NCI-H748 treated with DMSO at 0.1 percent for 48 hours (cell line): ENCODE measurements around the gene DOCK8.

ENCODE experiments used
- DNase-seq: peaks from one replicate; lab custom pipeline; 2025; lab: John Stamatoyannopoulos, UW

Gene DOCK8

GRCh38 chr9:459491-460444, 245.1 kb downstream of the DOCK8 start:
- DNase-seq, result no peak

- no peak for DNase-seq
These were observed 247.5 kb downstream of the DOCK8 start for GRCh38 chr9:462121-462520.

DNA sequence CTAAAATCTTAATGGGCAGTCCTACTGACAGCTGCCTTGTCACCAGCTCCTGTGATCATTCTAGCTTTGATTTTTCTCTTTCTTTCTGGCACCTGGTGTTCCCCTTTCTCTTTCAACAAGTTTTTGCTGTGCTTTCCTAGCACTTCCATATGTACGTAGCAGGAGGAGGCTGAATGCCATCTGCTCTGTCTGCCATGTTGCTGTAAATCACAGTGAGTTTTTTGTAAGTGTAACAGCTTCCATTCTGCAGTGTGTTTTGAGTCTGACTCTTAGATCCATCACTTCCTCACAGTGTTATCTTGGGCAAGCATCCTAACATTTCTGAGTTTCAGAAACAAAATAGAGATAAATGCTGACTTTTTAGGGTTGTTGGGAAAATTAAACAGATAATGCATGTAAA, 247.9 kb downstream of the DOCK8 start:
- no peak for DNase-seq

- no peak for DNase-seq
These were observed 248.9 kb downstream of the DOCK8 start for GRCh38 chr9:463455-464171.

DNA sequence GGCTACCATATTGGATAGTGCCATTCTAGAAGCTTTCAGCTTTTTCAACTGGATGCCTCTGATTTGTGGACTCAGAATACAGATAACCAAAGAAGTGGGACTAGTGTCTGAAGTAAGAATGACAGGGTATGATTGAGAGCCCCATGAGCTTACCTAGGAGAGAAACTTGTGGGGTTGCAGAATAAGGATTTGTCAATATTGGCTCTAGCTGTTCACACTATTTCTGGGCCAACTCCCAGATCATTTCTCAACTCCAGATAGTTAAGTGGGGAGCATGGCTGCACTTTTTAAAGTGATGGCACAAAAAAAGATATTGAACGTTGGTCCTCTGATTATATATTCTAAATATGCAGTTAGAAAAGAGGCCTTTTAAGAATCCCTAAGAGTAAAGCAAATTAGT, 252.1 kb downstream of the DOCK8 start:
- DNase-seq, result no peak

DNA sequence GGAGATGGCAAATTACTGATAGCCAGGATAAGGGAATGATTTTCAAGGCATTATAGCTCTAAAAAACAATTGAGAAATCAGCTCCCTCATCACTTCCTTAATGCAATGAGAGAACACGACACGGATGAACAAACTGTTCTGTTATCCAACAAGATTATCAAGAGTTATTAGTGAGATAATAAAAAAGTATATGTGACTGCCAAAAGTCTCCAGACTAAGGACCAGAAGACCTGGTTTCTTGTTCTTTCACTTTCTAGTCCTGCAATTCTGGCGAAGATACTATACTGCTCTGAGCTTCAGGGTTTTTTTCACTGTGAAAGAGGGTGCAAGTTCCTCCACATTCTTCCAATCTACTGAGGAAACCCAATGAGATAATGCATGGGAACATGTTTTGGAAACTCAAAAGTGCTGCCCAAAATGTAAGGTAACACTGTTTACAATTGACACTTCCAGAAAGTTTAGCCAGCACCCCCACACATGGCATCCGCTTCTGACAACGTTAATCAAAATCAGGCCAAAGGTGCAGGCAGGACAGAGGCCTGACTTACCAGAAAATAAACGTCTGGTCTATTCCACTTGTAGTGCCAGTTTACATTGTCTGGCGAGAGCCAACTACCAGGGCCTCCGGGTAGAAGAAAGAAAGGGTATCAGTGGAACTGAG, 254.2 kb downstream of the DOCK8 start:
- no peak for DNase-seq

- peak; percentile 78 for DNase-seq
These were observed 255.2 kb downstream of the DOCK8 start for GRCh38 chr9:469672-470551.

- DNase-seq, result no peak
These were observed 256.0 kb downstream of the DOCK8 start for GRCh38 chr9:470552-471194.

- no peak for DNase-seq
These were observed 256.7 kb downstream of the DOCK8 start for GRCh38 chr9:471320-471719.

- DNase-seq, result no peak
These were observed 257.9 kb downstream of the DOCK8 start for GRCh38 chr9:472479-473075.

DNA sequence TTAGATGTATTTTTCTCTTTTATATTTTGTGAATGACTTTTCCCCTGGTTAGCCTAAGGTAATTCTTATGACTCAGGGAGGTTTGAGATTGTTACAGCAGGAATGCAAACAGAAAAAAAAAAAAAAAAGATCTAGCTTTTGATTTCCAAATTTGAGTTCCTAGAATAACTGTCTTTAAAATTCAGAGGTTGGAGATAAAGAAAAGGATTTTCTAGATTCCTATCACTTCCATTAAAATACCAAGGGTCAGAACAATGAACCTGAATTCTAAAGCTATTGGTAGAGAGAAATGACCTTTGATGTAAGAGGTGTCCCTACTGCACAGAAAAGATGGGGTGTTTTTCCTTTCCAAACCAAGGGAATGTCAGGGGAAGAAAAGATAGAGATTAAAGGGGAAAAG, 262.5 kb downstream of the DOCK8 start:
- no peak for DNase-seq

GRCh38 chr9:479304-479970, 264.8 kb downstream of the DOCK8 start:
- no peak for DNase-seq

DNA sequence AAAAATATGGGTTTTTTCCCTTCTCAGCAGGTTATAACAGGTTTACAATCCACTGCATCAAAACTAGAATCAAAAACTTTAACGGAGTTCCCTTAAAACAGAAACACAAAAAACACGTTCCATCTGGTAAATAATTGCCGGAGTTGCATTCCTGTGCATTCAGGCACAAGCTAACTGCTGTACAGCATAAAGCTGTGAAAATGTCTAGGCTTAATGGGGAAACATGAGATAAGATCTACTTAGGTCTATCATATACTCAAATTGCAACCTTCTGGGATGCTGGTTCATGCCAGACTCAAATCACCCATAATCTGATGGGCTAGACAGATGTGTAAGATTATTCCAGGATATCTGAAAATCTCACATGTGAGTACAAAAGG, 265.3 kb downstream of the DOCK8 start:
- no peak for DNase-seq

- no peak for DNase-seq
These were observed 268.1 kb downstream of the DOCK8 start for GRCh38 chr9:482739-483138.

GRCh38 chr9:486156-486555, 271.5 kb downstream of the DOCK8 start:
- no peak for DNase-seq

GRCh38 chr9:487429-487828, 272.8 kb downstream of the DOCK8 start:
- DNase-seq, result no peak

DNA sequence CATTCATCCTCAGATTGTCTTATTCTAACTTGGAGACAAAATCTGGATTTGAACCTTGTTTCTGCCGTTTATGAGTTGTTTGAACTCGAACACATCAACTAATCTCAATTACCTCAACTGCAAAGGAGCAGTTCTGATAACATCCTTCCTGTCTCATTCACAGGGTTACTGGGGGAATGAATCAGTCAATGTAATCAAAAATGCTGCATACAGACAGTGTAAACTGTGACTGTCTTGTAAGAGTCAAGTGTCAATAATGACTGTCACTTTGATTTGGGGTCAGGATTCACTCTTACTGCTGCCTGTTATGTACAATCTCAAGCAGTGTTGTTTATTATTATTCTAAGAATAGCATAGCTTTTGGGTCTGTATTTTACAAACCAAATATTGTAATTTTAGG, 273.8 kb downstream of the DOCK8 start:
- no peak for DNase-seq

- DNase-seq, result peak; percentile 13
These were observed 274.8 kb downstream of the DOCK8 start for GRCh38 chr9:489198-490197.

GRCh38 chr9:494764-495163, 280.1 kb downstream of the DOCK8 start:
- DNase-seq, result no peak
